GM18519 (cell line): ENCODE results near the gene PCBP3.

Experiments used
- ATAC-seq: cut with Tn5 transposase; IDR thresholded peaks from one replicate; pipeline ENCODE4 v1.9.1; 2021; ENCODE audit warnings: mild to moderate bottlenecking, moderate library complexity; ENCODE audit not compliant: unreplicated experiment, low FRiP score

The PCBP3 gene

GRCh38 chr21:45898028-45898350 is 254.5 kb downstream of the PCBP3 start:
- no peak for ATAC-seq

GRCh38 chr21:45898781-45899180 is 255.3 kb downstream of the PCBP3 start:
- no peak for ATAC-seq

- ATAC-seq = no peak
Observed at GRCh38 chr21:45899317-45900033, 255.9 kb downstream of the PCBP3 start.

- no peak for ATAC-seq
Observed at GRCh38 chr21:45900034-45900868, 256.7 kb downstream of the PCBP3 start.

- no peak for ATAC-seq
Observed at GRCh38 chr21:45901061-45901690, 257.7 kb downstream of the PCBP3 start.

- no peak for ATAC-seq
Observed at GRCh38 chr21:45902292-45902995, 258.9 kb downstream of the PCBP3 start.

GRCh38 chr21:45905196-45905595 is 261.7 kb downstream of the PCBP3 start:
- no peak for ATAC-seq

- no peak for ATAC-seq
Observed at GRCh38 chr21:45906196-45906805, 262.8 kb downstream of the PCBP3 start.

GRCh38 chr21:45906859-45907258 is 263.3 kb downstream of the PCBP3 start:
- no peak for ATAC-seq

- no peak for ATAC-seq
Observed at GRCh38 chr21:45908536-45909237, 265.2 kb downstream of the PCBP3 start.

- no peak for ATAC-seq
Observed at GRCh38 chr21:45909238-45909988, 265.9 kb downstream of the PCBP3 start.

- ATAC-seq = no peak
Observed at GRCh38 chr21:45910155-45910547, 266.6 kb downstream of the PCBP3 start.

GRCh38 chr21:45910548-45911221 is 267.2 kb downstream of the PCBP3 start:
- no peak for ATAC-seq

GRCh38 chr21:45911806-45912325 is 268.3 kb downstream of the PCBP3 start:
- no peak for ATAC-seq

- no peak for ATAC-seq
Observed at GRCh38 chr21:45912611-45913417, 269.3 kb downstream of the PCBP3 start.

GRCh38 chr21:45913418-45913765 is 269.9 kb downstream of the PCBP3 start:
- ATAC-seq = no peak

GRCh38 chr21:45913886-45914285 is 270.4 kb downstream of the PCBP3 start:
- ATAC-seq = no peak
